ENCODE data around the gene NAA38.
A peak's percentile ranks its signal among the peaks of the same experiment; 100 is the strongest.

Gene NAA38, protein sequence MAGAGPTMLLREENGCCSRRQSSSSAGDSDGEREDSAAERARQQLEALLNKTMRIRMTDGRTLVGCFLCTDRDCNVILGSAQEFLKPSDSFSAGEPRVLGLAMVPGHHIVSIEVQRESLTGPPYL

DNA sequence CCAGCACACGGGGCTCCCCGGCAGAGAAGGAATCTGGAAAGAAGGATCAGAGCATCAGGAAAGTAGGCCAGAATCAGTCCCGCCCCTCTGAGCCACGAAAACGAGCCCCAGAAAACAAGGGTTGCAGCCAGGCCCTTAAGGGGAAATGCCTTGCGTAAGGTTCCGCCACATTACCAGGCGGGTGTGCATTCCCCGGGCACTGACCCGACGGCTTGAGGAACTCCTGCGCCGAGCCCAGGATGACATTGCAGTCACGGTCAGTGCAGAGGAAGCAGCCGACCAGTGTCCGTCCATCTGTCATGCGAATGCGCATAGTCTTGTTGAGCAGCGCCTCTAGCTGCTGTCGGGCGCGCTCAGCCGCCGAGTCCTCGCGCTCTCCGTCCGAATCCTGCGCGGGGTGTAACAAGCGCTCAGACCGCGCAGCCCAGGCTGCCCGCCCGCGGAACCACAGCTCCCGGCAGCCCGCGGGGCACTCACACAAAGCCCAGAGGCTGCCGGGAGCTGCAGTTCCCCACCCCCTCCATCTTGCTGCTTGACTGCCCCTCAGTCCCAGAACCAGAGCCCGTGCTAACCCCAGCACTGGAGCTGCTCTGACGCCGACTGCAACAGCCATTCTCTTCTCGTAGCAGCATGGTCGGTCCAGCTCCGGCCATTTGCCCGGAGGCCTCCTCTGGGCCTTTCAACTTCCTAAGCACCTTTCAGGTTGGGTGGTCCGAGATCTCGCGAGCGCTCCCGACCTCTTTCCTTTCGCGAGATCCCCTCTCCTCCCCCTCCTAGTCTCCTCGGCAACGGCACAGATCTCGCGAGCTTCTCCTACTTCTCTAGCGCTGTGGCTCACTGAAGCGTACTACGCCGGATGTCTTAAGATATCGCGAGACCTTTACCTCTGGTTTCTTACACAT lies at the start of gene NAA38:
NAA38 (minus strand) TSS at position 749 of the 902 bp plus-strand sequence; CDS start at position 653, 96 bp downstream.
- peak; percentile 97 for FAIRE-seq

DNA sequence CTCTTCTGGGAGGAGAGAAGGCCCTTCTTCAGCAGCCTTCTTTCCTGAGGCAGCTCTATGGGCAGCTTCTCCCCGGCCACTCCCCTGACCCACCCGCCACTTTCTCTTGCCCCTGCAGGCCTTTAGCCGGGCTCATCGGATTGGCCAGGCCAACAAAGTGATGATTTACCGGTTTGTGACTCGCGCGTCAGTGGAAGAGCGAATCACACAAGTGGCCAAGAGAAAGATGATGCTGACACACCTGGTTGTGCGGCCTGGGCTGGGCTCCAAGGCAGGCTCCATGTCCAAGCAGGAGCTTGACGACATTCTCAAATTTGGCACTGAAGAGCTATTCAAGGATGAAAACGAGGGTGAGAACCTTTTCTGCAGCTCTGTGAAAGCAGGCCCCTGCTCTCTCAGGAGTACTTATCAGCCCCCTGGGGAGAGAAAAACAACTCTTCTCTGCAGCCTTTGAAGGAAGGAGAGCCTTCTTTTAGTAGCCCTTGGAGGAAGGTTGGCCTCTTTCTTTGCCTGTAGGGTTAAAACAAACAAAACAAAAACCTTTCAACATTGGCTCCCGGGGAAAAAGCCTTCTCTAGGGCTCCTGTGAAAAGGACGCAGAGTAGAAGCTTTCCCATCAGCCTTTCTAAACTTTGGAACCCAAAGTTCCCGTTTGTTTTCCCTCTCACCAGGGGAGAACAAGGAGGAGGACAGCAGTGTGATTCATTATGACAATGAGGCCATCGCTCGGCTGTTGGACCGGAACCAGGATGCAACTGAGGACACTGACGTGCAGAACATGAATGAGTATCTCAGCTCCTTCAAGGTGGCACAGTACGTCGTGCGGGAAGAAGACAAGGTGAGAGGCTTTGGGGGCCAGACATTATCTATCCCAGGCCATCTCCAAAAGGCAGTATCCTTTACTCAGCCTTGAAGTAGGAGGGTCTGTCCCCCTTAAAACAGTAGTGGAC lies 46.1 kb upstream of the NAA38 start:
- no peak for FAIRE-seq

DNA sequence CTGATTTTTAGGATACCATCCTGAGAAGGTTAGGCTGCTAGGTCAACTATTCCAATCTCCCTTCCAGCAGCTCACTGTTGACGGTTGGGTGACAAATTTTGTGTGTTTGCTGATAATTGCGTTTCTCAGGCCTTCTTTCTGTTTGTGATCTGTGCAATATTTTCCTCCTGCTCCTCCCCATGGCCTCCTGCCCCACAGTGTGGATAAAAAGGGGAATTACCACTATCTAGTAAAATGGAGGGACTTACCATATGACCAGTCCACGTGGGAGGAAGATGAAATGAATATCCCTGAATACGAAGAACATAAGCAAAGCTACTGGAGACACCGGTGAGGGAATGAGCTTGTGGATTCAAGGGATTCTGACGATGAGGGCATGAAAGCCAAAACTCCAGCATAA lies 40.4 kb upstream of the NAA38 start:
- peak; percentile 83 for FAIRE-seq

DNA sequence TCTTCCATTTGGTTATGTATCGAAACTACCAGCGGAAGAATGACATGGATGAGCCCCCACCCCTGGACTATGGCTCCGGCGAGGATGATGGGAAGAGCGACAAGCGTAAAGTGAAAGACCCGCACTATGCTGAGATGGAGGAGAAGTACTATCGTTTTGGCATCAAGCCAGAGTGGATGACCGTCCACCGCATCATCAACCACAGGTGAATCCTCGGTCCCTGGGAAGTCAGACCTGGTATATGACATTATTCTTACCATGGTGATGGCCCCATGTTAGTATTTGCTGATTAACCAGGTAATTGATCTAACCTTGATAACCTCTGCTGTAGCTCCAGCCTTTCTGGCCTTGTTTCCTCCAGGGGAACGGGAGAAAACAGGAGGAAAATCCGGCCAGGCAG lies 39.7 kb upstream of the NAA38 start:
- no peak for FAIRE-seq

DNA sequence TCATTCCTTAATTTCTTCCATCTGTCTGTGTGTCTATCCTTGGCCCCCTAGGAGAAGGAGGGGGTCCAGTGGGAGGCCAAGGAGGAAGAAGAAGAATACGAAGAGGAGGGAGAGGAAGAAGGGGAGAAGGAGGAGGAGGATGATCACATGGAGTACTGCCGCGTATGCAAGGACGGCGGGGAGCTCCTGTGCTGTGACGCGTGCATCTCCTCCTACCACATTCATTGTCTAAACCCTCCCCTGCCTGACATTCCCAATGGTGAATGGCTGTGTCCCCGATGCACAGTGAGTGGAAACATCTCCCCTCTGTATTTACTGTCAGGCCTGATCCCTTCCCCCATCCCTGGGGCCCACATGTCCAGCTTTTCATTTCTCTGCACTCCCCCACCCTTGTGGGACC lies 37.5 kb upstream of the NAA38 start:
- FAIRE-seq: no peak

DNA sequence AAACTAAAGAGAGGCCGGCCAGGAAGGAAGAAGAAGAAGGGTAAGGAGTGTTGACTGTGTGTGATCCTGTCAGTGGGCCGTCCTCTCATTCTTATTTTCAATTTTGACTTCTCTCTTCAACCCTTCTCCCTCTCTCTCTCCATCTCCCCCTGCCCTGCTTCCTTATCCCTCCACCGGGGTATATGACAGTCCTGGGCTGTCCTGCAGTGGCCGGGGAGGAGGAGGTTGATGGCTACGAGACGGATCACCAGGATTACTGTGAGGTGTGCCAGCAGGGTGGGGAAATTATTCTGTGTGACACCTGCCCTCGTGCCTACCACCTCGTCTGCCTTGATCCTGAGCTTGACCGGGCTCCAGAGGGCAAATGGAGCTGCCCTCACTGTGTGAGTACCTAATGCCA lies 36.9 kb upstream of the NAA38 start:
- FAIRE-seq: no peak

DNA sequence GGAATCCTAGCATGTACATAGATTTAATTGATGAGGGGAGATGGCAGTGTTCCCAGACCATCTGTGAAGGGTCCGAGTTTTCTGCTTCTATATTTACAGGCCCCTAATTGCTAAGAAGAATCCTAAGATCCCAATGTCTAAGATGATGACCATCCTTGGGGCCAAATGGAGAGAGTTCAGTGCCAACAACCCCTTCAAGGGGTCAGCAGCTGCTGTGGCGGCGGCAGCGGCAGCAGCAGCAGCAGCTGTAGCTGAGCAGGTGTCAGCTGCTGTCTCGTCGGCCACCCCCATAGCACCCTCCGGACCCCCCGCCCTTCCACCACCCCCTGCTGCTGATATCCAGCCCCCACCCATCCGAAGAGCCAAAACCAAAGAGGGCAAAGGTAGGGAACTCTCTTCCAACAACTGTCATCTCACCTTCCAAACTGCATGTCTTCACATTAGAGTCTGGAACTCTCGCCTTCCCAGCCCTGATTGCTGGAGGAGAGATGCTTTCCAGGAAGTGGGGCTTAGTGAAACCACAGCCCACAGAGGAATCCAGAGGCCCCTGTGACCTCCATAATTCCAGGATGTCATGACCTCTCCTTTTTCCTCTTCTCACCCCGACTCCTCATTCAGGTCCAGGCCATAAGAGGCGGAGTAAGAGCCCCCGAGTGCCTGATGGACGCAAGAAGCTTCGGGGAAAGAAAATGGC lies 36.0 kb upstream of the NAA38 start:
- FAIRE-seq: no peak

DNA sequence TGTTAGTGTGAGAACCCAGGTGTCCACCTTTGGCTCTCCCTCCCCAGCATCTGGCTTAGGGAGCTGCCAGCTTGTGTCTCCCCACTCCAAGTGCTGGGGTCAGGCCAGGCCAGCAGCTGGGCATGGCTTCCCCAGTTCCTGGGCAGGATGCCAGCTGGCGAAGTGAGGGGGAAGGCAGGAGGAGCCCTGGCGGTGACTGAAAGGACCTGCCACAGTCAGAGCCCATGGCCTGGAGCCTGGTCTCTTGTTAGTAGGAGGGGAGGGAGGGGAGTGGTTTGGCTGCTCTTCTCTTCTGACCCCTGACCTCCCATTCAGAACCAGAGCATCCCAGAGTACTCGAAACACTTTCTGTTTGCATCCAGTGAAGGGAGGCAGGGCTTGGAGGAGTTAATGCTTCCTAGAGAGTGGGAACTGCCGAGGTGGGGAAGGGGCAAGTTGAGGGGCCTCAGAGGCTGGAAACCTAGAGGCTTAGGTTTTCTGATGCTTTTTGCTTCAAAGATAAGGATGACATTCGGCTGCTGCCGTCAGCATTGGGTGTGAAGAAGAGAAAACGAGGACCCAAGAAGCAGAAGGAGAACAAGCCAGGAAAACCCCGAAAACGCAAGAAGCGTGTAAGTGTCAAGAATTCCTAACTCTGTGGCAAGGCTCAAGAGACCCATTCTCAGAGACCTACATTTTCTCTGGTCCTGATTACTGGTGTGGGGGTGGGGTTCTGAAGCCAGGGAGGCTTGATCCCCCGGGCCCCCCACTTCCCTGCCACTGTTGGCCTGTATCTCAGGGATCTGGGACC lies 32.0 kb upstream of the NAA38 start:
- FAIRE-seq: peak; percentile 87

DNA sequence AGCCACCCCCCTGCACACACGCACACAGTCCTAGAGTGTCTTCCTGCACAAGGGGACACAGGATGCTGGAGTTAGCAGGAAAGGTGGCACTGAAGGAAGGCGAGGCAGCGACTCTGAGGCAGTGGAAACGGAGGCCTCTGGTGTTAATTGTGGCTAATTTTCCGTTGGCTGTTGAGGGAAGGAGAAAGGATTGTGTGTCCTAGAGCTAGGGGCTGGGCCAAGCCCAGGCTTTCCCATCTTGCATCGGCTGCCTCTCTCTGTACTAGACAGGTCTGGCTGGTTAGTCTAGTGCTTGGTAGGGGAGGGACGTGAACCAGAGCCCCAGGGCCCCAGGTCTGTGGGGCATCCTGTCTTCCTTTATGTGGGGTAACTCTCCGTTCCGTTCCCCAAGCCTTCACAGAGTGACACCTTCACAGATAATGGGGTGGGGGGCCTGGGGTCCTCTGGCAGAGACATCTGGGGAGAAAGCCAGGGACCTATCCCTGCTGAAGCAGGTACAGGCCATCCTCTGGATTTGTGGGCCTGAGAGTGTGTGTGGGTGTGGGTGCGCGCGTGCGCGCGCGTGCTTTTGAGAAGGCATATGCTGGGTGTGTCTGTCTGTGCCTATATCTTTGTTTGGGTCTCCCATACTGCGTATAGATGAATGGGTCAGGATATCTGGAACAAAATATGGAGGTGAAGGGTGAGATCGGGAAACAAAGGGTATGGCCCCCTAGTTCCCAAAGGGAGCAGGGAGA lies 31.0 kb upstream of the NAA38 start, which contains the start of gene CHD3:
CHD3 (plus strand) TSS at position 606 of the 737 bp plus-strand sequence. CDS start 212 bp downstream, outside the sequence.
- no peak for FAIRE-seq

DNA sequence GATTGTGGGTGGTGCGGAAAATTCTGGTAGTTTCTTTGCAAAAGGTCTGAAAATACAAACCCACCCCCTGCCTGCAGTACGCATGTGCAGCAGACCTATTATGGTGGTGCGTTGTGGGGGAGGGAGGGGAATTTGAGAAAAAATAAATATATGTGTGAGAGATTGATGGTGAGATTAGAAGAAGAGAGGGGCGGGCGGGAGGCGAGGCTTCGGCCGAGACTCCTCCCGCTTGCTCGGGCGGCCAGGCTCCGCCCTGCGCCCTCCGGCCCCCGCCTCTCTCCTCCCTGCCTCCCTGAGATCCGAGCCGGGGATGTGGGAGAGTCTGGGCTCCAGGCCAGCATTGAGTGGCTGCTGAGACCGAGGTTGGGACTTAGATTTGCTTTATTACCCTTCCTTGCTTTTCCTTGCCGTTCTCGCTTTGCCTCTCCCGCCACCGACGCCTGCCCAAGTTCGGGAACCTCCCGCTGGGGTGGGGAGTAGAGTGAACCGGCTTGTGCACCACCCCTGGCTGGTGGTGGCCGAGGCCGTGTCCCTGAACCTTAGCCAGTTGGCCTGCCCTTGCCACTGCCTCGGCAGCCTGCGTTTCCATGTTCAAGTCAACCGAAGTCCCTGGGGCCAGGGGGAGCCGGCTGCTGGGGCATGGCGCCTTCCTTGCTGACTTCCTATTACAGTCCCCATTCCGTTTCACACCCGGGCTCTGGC lies 30.3 kb upstream of the NAA38 start:
- no peak for FAIRE-seq

DNA sequence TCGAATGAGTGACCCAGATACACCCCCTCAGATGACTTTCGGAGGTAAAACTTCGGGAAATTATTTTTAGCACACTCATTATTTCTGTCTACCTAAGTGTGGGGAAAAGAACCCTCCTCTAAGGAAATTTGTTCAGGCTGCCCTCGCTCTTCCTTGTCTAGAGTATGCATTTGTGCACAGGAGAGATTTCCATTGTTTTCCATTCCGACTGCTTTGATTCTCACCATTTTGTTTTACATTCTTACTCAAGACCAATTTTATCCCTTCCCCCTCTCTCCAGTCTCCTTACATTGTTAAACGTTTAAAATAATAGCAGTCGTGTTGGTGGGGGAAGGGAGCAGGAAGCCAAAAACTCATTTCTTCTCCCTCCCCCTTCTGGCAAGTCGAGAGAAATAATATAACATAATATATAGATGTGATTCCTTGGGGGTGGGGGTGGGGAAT lies 29.7 kb upstream of the NAA38 start:
- peak; percentile 66 for FAIRE-seq

DNA sequence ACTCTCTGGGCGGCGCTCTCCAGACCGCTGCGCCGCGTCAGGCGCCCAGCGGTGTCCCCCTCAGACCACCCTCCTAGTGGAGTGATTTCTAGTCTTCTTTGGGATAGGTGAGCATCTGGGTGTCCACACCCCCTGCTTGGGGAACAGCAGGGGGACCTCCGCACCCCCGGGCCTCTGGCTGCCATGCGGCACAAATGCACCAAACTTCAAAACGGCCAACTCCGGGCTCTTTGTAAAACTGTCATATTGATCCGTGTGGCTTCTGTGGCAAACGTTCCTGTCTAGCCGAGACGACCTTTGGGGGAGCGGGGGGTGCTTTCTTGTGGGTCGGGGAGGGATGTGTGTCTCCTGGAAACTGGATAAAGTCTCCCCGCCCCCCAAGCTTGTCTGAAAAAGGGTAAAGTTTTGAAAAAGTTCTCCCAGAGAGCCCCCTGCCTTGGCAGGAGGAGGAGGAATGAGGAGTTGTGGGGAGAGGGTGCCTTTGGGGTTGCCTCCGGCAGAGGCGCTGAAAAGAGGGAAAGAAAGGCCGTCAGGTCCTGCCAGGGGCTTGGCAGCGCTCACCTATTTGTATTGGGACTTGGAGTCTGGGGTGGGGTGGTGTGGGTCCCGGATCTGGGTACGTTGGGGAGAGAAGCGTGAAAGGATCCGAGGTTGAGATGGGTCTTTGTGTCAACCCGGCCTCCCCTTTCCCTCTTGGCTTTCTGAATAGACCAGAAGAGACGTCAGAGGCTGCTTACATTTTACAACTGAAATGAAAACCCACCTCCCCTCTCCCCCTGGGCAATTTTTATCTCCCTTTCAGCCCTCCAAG lies 29.1 kb upstream of the NAA38 start:
- no peak for FAIRE-seq

DNA sequence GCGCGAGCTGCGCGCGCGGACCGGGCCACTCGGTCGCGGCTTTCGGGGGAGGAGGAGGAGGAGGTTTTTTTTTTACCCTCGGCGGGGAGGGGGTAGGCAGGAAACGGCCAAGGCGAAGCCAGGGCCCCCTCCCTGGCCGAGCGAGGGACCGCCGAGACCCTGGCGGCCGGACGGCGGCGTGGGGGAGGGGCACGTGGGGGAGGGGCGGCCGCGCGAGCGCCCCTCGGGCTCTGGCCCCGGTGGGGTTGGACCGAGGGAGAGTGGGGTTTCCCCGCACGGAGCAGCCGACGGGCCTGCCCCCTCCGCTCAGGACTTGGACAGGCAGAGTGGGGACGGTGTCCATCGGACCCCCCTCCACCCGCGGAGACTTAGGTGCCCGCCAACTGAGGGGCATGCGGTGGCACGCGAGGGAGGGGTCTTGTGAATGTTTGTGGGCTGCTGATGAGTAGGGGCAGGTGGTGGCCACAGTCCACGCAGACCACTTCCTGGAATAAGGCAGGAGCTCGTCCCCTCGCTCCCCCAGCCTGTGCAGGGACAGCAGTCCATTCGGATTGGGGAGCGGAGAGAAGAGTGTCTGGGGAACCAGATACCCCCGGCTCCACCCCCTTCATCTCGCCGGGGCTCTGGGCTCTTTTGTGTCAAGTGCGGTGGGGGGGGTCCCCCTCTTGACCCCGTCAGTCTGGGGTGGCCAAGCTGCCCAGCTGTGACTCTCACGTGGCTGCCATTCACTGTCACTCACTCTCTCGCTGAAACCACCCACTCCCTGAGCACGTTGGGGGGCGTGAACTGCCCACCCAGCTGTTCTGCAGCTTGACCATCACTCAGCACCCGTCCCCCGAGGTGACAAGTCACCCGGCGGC lies 28.2 kb upstream of the NAA38 start:
- FAIRE-seq: no peak

DNA sequence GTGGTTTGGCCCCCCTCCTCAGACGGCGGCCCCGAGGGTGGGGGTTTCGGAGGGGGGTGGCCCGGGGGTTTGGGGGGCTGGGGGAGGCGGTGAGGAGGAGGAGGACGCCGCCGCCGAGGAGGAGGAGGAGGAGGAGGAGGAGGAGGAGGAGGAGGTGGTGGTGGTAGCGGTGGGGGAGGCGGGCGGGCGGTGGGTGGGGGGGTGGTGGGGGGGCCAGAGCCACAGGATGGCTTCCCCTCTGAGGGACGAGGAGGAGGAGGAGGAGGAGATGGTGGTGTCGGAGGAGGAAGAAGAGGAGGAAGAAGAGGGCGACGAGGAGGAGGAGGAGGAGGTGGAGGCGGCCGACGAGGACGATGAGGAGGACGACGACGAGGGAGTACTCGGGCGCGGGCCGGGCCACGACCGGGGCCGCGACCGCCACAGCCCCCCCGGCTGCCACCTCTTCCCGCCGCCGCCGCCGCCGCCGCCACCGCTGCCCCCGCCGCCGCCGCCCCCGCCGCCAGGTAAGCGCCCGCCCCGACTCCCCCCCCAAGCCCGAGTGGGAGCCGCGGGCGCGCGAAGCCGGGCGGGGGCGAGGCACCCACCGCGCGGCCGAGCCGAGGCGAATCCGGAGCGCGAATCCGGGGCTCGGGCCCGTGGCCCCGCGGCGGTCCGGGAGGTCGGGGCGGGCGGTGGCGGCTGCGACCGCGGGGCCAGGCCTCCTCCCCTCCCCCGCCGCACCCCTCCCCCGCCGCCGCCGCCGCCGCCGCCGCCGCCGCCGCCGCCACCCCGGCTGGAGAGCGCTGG lies 27.4 kb upstream of the NAA38 start:
- no peak for FAIRE-seq

DNA sequence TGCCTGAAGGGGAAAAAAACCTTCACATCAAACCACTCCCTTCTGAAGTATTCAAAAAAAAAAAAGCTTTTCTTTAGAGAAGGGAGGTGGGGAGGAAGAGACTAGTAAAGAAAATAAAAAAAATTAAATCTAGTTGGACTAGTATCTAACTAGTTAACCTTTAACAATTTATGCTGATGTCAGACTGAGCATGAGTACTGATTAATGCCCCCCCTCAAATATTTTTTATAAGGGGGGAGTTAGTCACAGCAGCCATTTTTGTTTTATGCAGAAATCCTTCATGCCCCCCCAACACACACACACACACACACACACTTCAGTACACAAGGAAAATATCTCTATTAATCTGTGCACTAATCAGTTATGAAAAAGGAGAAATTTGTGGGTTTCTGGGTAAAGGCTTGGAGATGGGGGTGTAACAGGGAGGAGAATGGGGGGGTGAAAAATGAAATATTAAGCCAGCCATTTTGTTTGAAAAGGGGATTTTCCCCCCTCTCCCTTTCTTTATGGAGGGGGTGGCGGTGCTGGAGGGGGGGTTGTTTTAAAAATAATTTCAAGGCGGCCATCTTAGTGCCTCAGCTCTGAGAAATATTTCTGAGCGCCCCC lies 26.5 kb upstream of the NAA38 start:
- FAIRE-seq: peak; percentile 36

DNA sequence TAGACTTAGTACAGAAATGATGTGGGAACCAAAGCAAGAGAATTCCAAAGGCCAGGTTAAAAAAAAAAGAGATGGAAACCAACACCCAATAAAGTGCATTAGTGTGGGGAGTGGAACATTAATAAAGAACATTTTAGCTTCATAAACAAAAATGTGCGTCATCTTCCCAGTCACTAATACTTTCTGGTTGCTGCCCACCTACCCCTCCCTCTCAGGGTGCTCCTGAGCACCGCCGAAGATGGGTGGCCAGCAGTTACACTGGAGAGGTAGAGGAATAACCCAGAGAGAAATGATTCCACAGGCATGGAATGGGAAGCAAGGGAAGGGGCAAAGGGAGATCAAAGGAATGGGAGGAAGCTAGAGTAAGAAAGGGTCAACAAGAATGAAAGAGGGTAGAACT lies 25.3 kb upstream of the NAA38 start:
- FAIRE-seq: peak; percentile 64

DNA sequence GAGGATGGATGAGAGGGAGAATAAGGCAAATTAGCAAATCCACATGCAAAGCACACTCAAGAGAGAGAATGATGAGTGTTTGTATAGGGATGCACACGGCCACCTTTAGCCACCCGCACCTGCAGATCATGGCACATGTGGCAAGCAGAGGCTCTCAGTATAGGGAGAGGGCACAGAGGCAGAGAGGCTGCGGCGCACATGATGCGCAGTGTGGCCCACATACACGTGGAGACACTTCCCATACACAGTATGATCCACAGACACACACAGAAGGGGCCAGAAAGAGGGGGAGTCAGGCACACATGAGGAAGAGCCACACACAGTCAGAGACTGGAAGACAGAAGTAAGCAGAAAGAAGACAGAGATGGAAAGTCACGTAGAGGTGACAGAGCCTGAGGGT lies 24.7 kb upstream of the NAA38 start:
- no peak for FAIRE-seq

Data from islet of Langerhans (tissue), 1 donor.